Smooth muscle cell (in vitro differentiated cells): ENCODE measurements around the gene ITGB8. TPM values are rescaled to one million over a fixed set of nuclear protein-coding genes. Genes with fewer than 3 reads are reported as not detected.

Experiments used
- DNase-seq: peaks from one replicate; lab custom pipeline; 2025; ENCODE audit not compliant: unreplicated experiment; lab: John Stamatoyannopoulos, UW
- H2AFZ ChIP-seq: fragments of 200-600 bp; sonication (generic); 2 replicates; pipeline ENCODE4 v1.6.0; 2016; ENCODE audit warnings: antibody characterized with exemption, low read depth, mild to moderate bottlenecking
- H3F3A ChIP-seq: fragments of 200-600 bp; sonication (generic); 2 replicates; pipeline ENCODE4 v1.6.0; 2017; ENCODE audit warnings: antibody characterized with exemption, low read depth
- H3K27ac ChIP-seq: fragments of 200-600 bp; sonication (generic); 2 replicates; pipeline ENCODE4 v1.5.1; 2016; ENCODE audit warnings: low read depth, mild to moderate bottlenecking
- H3K27me3 ChIP-seq: fragments of 200-600 bp; sonication (generic); 2 replicates; pipeline ENCODE4 v1.6.1; 2016; ENCODE audit warnings: low read depth, mild to moderate bottlenecking
- H3K36me3 ChIP-seq: fragments of 200-600 bp; sonication (generic); 2 replicates; pipeline ENCODE4 v1.5.1; 2016; ENCODE audit warnings: low read depth
- H3K4me1 ChIP-seq: fragments of 200-600 bp; sonication (generic); 2 replicates; pipeline ENCODE4 v1.5.1; 2016; ENCODE audit warnings: low read depth
- H3K4me2 ChIP-seq: fragments of 200-600 bp; sonication (generic); 2 replicates; pipeline ENCODE4 v1.6.0; 2016; ENCODE audit warnings: mild to moderate bottlenecking
- H3K4me3 ChIP-seq: fragments of 200-600 bp; sonication (generic); 2 replicates; pipeline ENCODE4 v1.5.1; 2016; ENCODE audit warnings: mild to moderate bottlenecking
- H3K79me2 ChIP-seq: fragments of 200-600 bp; sonication (generic); 2 replicates; pipeline ENCODE4 v1.6.0; 2016; ENCODE audit warnings: low read depth, mild to moderate bottlenecking
- H3K9ac ChIP-seq: fragments of 200-600 bp; sonication (generic); 2 replicates; pipeline ENCODE4 v1.6.0; 2016; ENCODE audit warnings: low read depth
- H3K9me3 ChIP-seq: fragments of 200-600 bp; sonication (generic); replicated peaks from 2 replicates; pipeline ENCODE4 v1.5.1; 2016; ENCODE audit warnings: low read depth
- H4K20me1 ChIP-seq: fragments of 200-600 bp; sonication (generic); 2 replicates; pipeline ENCODE4 v1.6.0; 2016; ENCODE audit warnings: low read depth
- CTCF ChIP-seq: fragments of 200-600 bp; sonication (generic); IDR thresholded peaks from 2 replicates; pipeline ENCODE4 v1.5.1; 2017; ENCODE audit warnings: borderline replicate concordance, mild to moderate bottlenecking, antibody characterized with exemption; ENCODE audit not compliant: insufficient read depth, poor library complexity, severe bottlenecking
- WGBS: methylation state at CpG from one replicate; pipeline ENCODE4 v1.1.7; 2016; ENCODE audit warnings: low lambda C conversion rate; 5-methylcytosine and 5-hydroxymethylcytosine counted together
- polyA plus RNA-seq: library from polyadenylated mRNA; unstranded; fragments of >200 nt; fragmentation: Nextera tagmentation; extraction: Ambion mirVana; gene quantifications from 2 replicates; pipeline ENCODE4 v1.2.1, GENCODE V29; 2016
- total RNA-seq: library from RNA; depleted of rRNA; stranded (reverse); fragments of >200 nt; gene quantifications from 2 replicates; pipeline ENCODE4 v1.2.3, GENCODE V29; 2014

The ITGB8 gene
- total and polyA plus RNA-seq, 2 experiments from 2014 or later: 0.38 to 10.2 TPM

GRCh38 chr7:20402747-20403230 lies 72.1 kb downstream of the ITGB8 start:
- Histone ChIP-seq H3K27ac (no peak overlapping the region), H3K4me2 (no peak overlapping the region), H3K9me3 (no peaks in the 10 kb centered on the region), H3K27me3 (no peaks in the 10 kb centered on the region), H3K9ac (no peak overlapping the region), H2AFZ (no peak overlapping the region), H4K20me1 (no peaks in the 10 kb centered on the region), H3K36me3 (no peaks in the 10 kb centered on the region), H3K4me3 (no peak overlapping the region), H3K79me2 (no peaks in the 10 kb centered on the region), H3K4me1 (no peaks in the 10 kb centered on the region), H3F3A (no peaks in the 10 kb centered on the region)
- DNase-seq: no peak
- 95% methylated on average over 4 of the region's 4 CpGs for WGBS
- peak; percentile 51 for TF ChIP-seq CTCF

- H3K4me2 ChIP-seq: no peak overlapping the region
- H3F3A ChIP-seq: no peaks in the 10 kb centered on the region
- H3K9me3 ChIP-seq: no peaks in the 10 kb centered on the region
- H3K27me3 ChIP-seq: no peaks in the 10 kb centered on the region
- H2AFZ ChIP-seq: no peak overlapping the region
- no peaks in the 10 kb centered on the region for H3K36me3 ChIP-seq
- H3K4me3 ChIP-seq: no peak overlapping the region
- H3K79me2 ChIP-seq: no peaks in the 10 kb centered on the region
- H3K4me1 ChIP-seq: peaks cover 3% of the 10 kb centered on the region
- H3K27ac ChIP-seq: no peak overlapping the region
- no peaks in the 10 kb centered on the region for H4K20me1 ChIP-seq
- no peak overlapping the region for H3K9ac ChIP-seq
- DNase-seq: no peak
- TF ChIP-seq CTCF: no peak
- WGBS: 78% methylated on average over 3 of the region's 3 CpGs
These were observed 72.6 kb downstream of the ITGB8 start for GRCh38 chr7:20403331-20403730.

GRCh38 chr7:20404320-20404719 lies 73.6 kb downstream of the ITGB8 start:
- 82% methylated on average over 6 of the region's 6 CpGs for WGBS
- Histone ChIP-seq H3K4me1 (peaks cover 3% of the 10 kb centered on the region), H3K27me3 (no peaks in the 10 kb centered on the region), H3K36me3 (no peaks in the 10 kb centered on the region), H3K4me2 (no peak overlapping the region), H3K79me2 (no peaks in the 10 kb centered on the region), H3K4me3 (no peak overlapping the region), H3F3A (no peaks in the 10 kb centered on the region), H3K9me3 (no peaks in the 10 kb centered on the region), H4K20me1 (no peaks in the 10 kb centered on the region), H3K27ac (no peak overlapping the region), H2AFZ (no peak overlapping the region), H3K9ac (no peak overlapping the region)
- no peak for TF ChIP-seq CTCF
- DNase-seq: no peak

GRCh38 chr7:20407585-20408466 lies 77.1 kb downstream of the ITGB8 start:
- no peaks in the 10 kb centered on the region for H3K27me3 ChIP-seq
- H4K20me1 ChIP-seq: no peaks in the 10 kb centered on the region
- no peaks in the 10 kb centered on the region for H3K36me3 ChIP-seq
- H3K9ac ChIP-seq: no peak overlapping the region
- DNase-seq: no peak
- no peaks in the 10 kb centered on the region for H3K79me2 ChIP-seq
- H3K4me2 ChIP-seq: no peak overlapping the region
- H3F3A ChIP-seq: no peaks in the 10 kb centered on the region
- H3K27ac ChIP-seq: no peak overlapping the region
- H3K4me3 ChIP-seq: no peak overlapping the region
- peaks cover 3% of the 10 kb centered on the region for H3K4me1 ChIP-seq
- H2AFZ ChIP-seq: no peak overlapping the region
- TF ChIP-seq CTCF: no peak
- H3K9me3 ChIP-seq: no peaks in the 10 kb centered on the region
- WGBS: 73% methylated on average over 5 of the region's 5 CpGs
